Neural progenitor cell (in vitro differentiated cells): Measurements from ENCODE around the gene REX1BD.
A peak's percentile ranks its signal among the peaks of the same experiment; 100 is the strongest.

ENCODE experiments used
- CTCF ChIP-seq: fragments of 200-600 bp; sonication (generic); IDR thresholded peaks from 2 replicates; pipeline ENCODE4 v1.5.1; 2017; ENCODE audit warnings: antibody characterized with exemption, mild to moderate bottlenecking
- EZH2 ChIP-seq: fragments of 200-600 bp; sonication (generic); IDR thresholded peaks from 2 replicates; pipeline ENCODE4 v1.6.1; 2017; ENCODE audit warnings: antibody characterized with exemption, mild to moderate bottlenecking, moderate library complexity

GRCh38 chr19:18607226-18608101, 18.9 kb downstream of the REX1BD start:
- TF ChIP-seq CTCF, result no peak
- peak; percentile 100 for TF ChIP-seq EZH2
